K562 (cell line): ENCODE results near the gene HEXIM1. TPM values are rescaled to one million over a fixed set of nuclear protein-coding genes. Genes with fewer than 3 reads are reported as not detected.

ENCODE experiments used
- ATAC-seq: fragments of 200-7000 bp; cut with Tn5 transposase; 3 replicates; pipeline ENCODE4 v1.9.1; 2020; ENCODE audit warnings: moderate library complexity
- BruUV-seq: library from RNA; stranded (reverse); fragments of 400-500 nt; replicated peaks from 2 replicates; lab custom pipeline; 2021; lab: Mats Ljungman, UMichigan
- CTCF ChIA-PET: fragments of 300-600 bp; formaldehyde crosslinking; extraction: SDS; loops from one replicate; lab custom pipeline; 2021; ENCODE audit warnings: low intra/inter-chr PET ratio; lab: Yijun Ruan, JAX
- POLR2A ChIA-PET: fragments of 300-600, 350-650 bp; sonication (Branson Sonifier 250); formaldehyde crosslinking; extraction: SDS; loops from one replicate; lab custom pipeline; 2021; ENCODE audit warnings: antibody characterized with exemption, inconsistent platforms; lab: Yijun Ruan, JAX
- DNase-seq, 4 experiments: peaks; one replicate each; pipeline versions ENCODE4 v3.0.0 to v3.0.0-alpha.2; 2011 to 2018; ENCODE audit warnings: low spot score in 3 of 4, mixed read lengths in 3 of 4; ENCODE audit errors: extremely low read depth in 1 of 4
- FAIRE-seq: peaks from 2 replicates; lab custom pipeline; 2011; peaks lifted over from hg19 to GRCh38; lab: Jason Lieb, UNC
- H2AFZ ChIP-seq: 2 replicates; pipeline ENCODE4 v1.6.0; 2011; ENCODE audit warnings: low read depth, low read length, control low read depth, inconsistent platforms
- H3K27ac ChIP-seq: fragments of 200-600 bp; 3 replicates; pipeline ENCODE4 v1.8.0; 2011; ENCODE audit warnings: low read depth, mild to moderate bottlenecking, control low read depth, inconsistent platforms, low read length, moderate library complexity, mixed read lengths; ENCODE audit errors: extremely low read depth
- H3K27me3 ChIP-seq, 2 experiments: fragments of 300-600 bp in 1 of 2; 2 replicates in 1 of 2; 3 replicates in 1 of 2; pipeline versions ENCODE4 v1.6.0 to v1.8.0; 2011; ENCODE audit warnings: inconsistent platforms in 2 of 2, low read length in 2 of 2, mild to moderate bottlenecking in 1 of 2, mixed read lengths in 1 of 2, moderate library complexity in 1 of 2; ENCODE audit not compliant: control insufficient read depth in 2 of 2, insufficient read depth in 2 of 2
- H3K36me3 ChIP-seq: fragments of 300-600 bp; 3 replicates; pipeline ENCODE4 v1.8.0; 2011; ENCODE audit warnings: mild to moderate bottlenecking, low read length, inconsistent platforms; ENCODE audit not compliant: control insufficient read depth, insufficient read depth
- H3K4me1 ChIP-seq, 2 experiments: fragments of 200-600 bp in 1 of 2; replicated peaks in 1 of 2; 2 replicates in 1 of 2; 3 replicates in 1 of 2; pipeline versions ENCODE4 v1.5.1 to v1.8.0; 2011; ENCODE audit warnings: inconsistent platforms in 2 of 2, low read length in 2 of 2, mild to moderate bottlenecking in 1 of 2, mixed read lengths in 1 of 2, moderate library complexity in 1 of 2; ENCODE audit not compliant: control insufficient read depth in 2 of 2, insufficient read depth in 2 of 2
- H3K4me2 ChIP-seq: 2 replicates; pipeline ENCODE4 v1.6.1; 2011; ENCODE audit warnings: low read length, control low read depth, inconsistent platforms, mixed read lengths; ENCODE audit not compliant: insufficient read depth
- H3K4me3 ChIP-seq: fragments of 200-600 bp; sonication (generic), shearing (Covaris generic); 2 replicates; pipeline ENCODE4 v1.5.1; 2016; ENCODE audit warnings: control low read depth, inconsistent platforms
- H3K79me2 ChIP-seq: fragments of 200-600 bp; 3 replicates; pipeline ENCODE4 v1.8.0; 2011; ENCODE audit warnings: low read length, inconsistent platforms; ENCODE audit not compliant: control insufficient read depth, insufficient read depth
- H3K9ac ChIP-seq, 2 experiments: 2 replicates each; pipeline versions ENCODE4 v1.6.0 to v1.6.1; 2011; ENCODE audit warnings: low read depth in 2 of 2, low read length in 2 of 2, control low read depth in 1 of 2, inconsistent platforms in 1 of 2, mild to moderate bottlenecking in 1 of 2, mixed read lengths in 1 of 2; ENCODE audit not compliant: insufficient read depth in 1 of 2
- H3K9me1 ChIP-seq: one replicate; pipeline ENCODE4 v1.6.0; 2011; ENCODE audit warnings: inconsistent platforms, mild to moderate bottlenecking, low read length, moderate library complexity; ENCODE audit not compliant: control insufficient read depth, insufficient read depth
- H3K9me3 ChIP-seq: replicated peaks from 2 replicates; pipeline ENCODE4 v1.5.1; 2011; ENCODE audit warnings: low read depth, low read length, inconsistent platforms; ENCODE audit not compliant: control insufficient read depth, insufficient read depth
- H4K20me1 ChIP-seq: replicated peaks from 2 replicates; pipeline ENCODE4 v1.6.1; 2011; ENCODE audit warnings: low read length, inconsistent platforms, mixed read lengths; ENCODE audit not compliant: control insufficient read depth, insufficient read depth
- POLR2G ChIP-seq: fragments of 200-400 bp; formaldehyde crosslinking; IDR thresholded peaks from 2 replicates; pipeline ENCODE4 v1.6.1; 2017; ENCODE audit warnings: low read depth, mild to moderate bottlenecking, antibody characterized with exemption, low read length, moderate library complexity
- WGBS: fragments of 100-300 bp; shearing (Covaris generic); methylation state at CpG from one replicate; pipeline ENCODE4 v1.1.6; 2016; ENCODE audit warnings: low coverage, mixed read lengths; ENCODE audit not compliant: insufficient coverage; ENCODE audit errors: missing lambda C conversion rate; 5-methylcytosine and 5-hydroxymethylcytosine counted together
- in situ Hi-C: fragments of 300-500 bp; cut with MboI; formaldehyde crosslinking; loops from 4 replicates; pipeline ENCODE4 v1.15.0; 2018; ENCODE audit warnings: inconsistent platforms, mixed read lengths
- intact Hi-C: fragments of 100-400 bp; cut with micrococcal nuclease; formaldehyde crosslinking; loops from 2 replicates; pipeline ENCODE4 v1.14.2; 2022
- polyA plus RNA-seq, 8 experiments: library from polyadenylated mRNA; depleted of rRNA in 4 of 8; stranded (reverse) in 5 of 8; unstranded in 3 of 8; fragments of >200 nt; fragmentation: Nextera tagmentation in 2 of 8; fragmentation: Illumina TruSeq in 1 of 8; extraction: Ambion mirVana in 2 of 8; extraction: Trizol in 1 of 8; gene quantifications; 2 replicates each; pipeline versions ENCODE4 v1.2.1 to v1.2.3, GENCODE V29; 2011 to 2014; ENCODE audit warnings: inconsistent platforms in 1 of 8, missing spikeins in 1 of 8
- total RNA-seq, 7 experiments: library from RNA; depleted of rRNA in 6 of 7; stranded (reverse); fragments of >200 nt in 6 of 7; fragmentation: Illumina TruSeq in 2 of 7; extraction: Trizol in 2 of 7; gene quantifications; 2 replicates each; pipeline versions ENCODE4 v1.2.1 to v1.2.3, GENCODE V29; 2011 to 2021; ENCODE audit warnings: low replicate concordance in 1 of 7
- TF ChIP-seq, protein P1 (sequence below): sonication (generic); formaldehyde crosslinking; IDR thresholded peaks from 2 replicates; pipeline ENCODE4 v1.8.1; 2023; ENCODE audit warnings: mild to moderate bottlenecking, missing genetic modification reagents

The HEXIM1 gene
- total and polyA plus RNA-seq, 9 of the 15 experiments (the other 6 are each of a cell fraction or from before 2014, with no cell fraction given), result 1.4 to 28.3 (median 9.1) TPM

DNA sequence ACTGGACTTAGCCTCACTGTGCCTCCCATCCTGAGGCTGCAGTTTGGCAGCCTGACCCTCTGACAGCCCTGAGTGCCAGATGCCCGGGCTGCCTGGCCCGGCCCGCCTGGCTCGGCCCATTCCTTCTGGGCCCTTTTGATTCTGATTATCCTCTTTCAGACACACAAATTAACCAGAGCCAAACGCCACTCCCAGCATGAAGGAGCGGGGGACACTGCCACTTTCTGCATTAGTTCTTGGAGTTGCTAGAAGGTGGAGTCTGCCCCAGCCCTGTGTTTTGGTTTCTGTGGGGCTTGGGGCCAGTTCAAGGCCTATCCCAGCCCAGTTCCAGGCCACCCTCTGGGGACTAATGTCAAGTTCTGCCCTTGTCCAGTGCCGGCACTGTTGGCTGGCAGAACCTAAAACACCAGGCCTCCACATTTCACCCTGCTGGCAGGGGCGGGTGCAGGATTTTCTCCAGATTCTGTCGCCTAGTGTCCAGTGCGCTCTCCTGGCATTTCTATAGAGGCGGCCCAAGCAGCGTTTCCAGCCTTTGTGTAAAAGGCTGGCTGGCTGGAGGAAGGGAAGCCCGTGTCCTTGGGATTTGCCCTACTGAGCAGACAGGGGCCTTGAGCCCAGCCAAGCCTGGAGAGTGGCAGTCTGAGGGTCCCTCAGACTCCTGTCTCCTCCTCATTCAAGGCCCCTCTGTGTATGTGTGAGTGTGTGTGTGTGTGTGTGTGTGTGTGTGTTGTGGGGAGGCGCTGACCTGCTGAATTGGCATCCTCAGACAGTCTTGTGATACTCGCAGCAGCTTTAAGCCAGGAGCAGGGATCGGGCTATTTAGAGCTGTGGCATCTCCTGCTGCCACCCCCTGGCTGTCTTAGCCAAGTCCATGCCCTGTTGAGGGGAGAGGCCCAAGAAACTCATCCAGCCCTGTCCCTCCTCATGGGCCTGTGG is 37.3 kb upstream of the HEXIM1 start:
- Histone ChIP-seq H3K9me3 (no peaks in the 10 kb centered on the region), H3K4me3 (no peak overlapping the region), H2AFZ (no peak overlapping the region), H3K9me1 (no peaks in the 10 kb centered on the region), H3K4me1 (peaks cover 0 to 17% of the 10 kb centered on the region in 2 experiments; a peak in 1 of 5 replicates), H3K27me3 (no peaks in the 10 kb centered on the region), H3K4me2 (no peak overlapping the region), H3K36me3 (peaks cover 32% of the 10 kb centered on the region), H3K27ac (no peak overlapping the region), H3K9ac (0 out of 4 replicates have a peak overlapping the region, but pooled peaks of 1 of the 2 experiments have one; percentile 23), H4K20me1 (peaks cover 16% of the 10 kb centered on the region; the same call in 1 of the 2 replicates), H3K79me2 (no peaks in the 10 kb centered on the region)
- DNase-seq (no peak), FAIRE-seq (no peak), ATAC-seq (no peak)
- BruUV-seq, result no TSS peak
- CTCF ChIA-PET, result no interaction called here
- POLR2A ChIA-PET, result no interaction called here
- WGBS, result 75% methylated on average over 9 of the region's 16 CpGs
- intact Hi-C loops (no loop called here), in situ Hi-C loops (no loop called here)
- TF ChIP-seq, protein P1, sequence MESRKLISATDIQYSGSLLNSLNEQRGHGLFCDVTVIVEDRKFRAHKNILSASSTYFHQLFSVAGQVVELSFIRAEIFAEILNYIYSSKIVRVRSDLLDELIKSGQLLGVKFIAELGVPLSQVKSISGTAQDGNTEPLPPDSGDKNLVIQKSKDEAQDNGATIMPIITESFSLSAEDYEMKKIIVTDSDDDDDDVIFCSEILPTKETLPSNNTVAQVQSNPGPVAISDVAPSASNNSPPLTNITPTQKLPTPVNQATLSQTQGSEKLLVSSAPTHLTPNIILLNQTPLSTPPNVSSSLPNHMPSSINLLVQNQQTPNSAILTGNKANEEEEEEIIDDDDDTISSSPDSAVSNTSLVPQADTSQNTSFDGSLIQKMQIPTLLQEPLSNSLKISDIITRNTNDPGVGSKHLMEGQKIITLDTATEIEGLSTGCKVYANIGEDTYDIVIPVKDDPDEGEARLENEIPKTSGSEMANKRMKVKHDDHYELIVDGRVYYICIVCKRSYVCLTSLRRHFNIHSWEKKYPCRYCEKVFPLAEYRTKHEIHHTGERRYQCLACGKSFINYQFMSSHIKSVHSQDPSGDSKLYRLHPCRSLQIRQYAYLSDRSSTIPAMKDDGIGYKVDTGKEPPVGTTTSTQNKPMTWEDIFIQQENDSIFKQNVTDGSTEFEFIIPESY, result no peak
- TF ChIP-seq POLR2G, result peak; percentile 30
